Measurements from ENCODE around the gene ADAMTS2.

The ADAMTS2 gene

GRCh38 chr5:179194941-179195381 lies 150.3 kb downstream of the ADAMTS2 start:
- DNase-seq (ENCODE audit: low read depth, low spot score), result no peak

- DNase-seq (ENCODE audit: low read depth, low spot score), result no peak
These were observed 150.9 kb downstream of the ADAMTS2 start for GRCh38 chr5:179194201-179194910.

- DNase-seq (ENCODE audit: low read depth, low spot score), result no peak
These were observed 151.5 kb downstream of the ADAMTS2 start for GRCh38 chr5:179193746-179194145.

GRCh38 chr5:179192891-179193470 lies 152.3 kb downstream of the ADAMTS2 start:
- DNase-seq (ENCODE audit: low read depth, low spot score), result no peak

GRCh38 chr5:179192185-179192890 lies 152.9 kb downstream of the ADAMTS2 start:
- DNase-seq (ENCODE audit: low read depth, low spot score), result no peak

GRCh38 chr5:179191506-179192184 lies 153.6 kb downstream of the ADAMTS2 start:
- DNase-seq (ENCODE audit: low read depth, low spot score), result no peak

- no peak for DNase-seq (ENCODE audit: low read depth, low spot score)
These were observed 154.3 kb downstream of the ADAMTS2 start for GRCh38 chr5:179190851-179191505.

- DNase-seq (ENCODE audit: low read depth, low spot score), result no peak
These were observed 156.6 kb downstream of the ADAMTS2 start for GRCh38 chr5:179188636-179189035.

- no peak for DNase-seq (ENCODE audit: low read depth, low spot score)
These were observed 157.3 kb downstream of the ADAMTS2 start for GRCh38 chr5:179187681-179188575.

- no peak for DNase-seq (ENCODE audit: low read depth, low spot score)
These were observed 158.0 kb downstream of the ADAMTS2 start for GRCh38 chr5:179187229-179187678.

- DNase-seq (ENCODE audit: low read depth, low spot score), result no peak
These were observed 158.5 kb downstream of the ADAMTS2 start for GRCh38 chr5:179186801-179187200.

- no peak for DNase-seq (ENCODE audit: low read depth, low spot score)
These were observed 159.3 kb downstream of the ADAMTS2 start for GRCh38 chr5:179185941-179186411.

GRCh38 chr5:179185256-179185940 lies 159.9 kb downstream of the ADAMTS2 start:
- no peak for DNase-seq (ENCODE audit: low read depth, low spot score)

GRCh38 chr5:179184521-179185050 lies 160.7 kb downstream of the ADAMTS2 start:
- no peak for DNase-seq (ENCODE audit: low read depth, low spot score)

- no peak for DNase-seq (ENCODE audit: low read depth, low spot score)
These were observed 161.8 kb downstream of the ADAMTS2 start for GRCh38 chr5:179183481-179183880.

- DNase-seq (ENCODE audit: low read depth, low spot score), result no peak
These were observed 162.7 kb downstream of the ADAMTS2 start for GRCh38 chr5:179182601-179183000.

- DNase-seq (ENCODE audit: low read depth, low spot score), result no peak
These were observed 163.3 kb downstream of the ADAMTS2 start for GRCh38 chr5:179181988-179182387.

- no peak for DNase-seq (ENCODE audit: low read depth, low spot score)
These were observed 164.2 kb downstream of the ADAMTS2 start for GRCh38 chr5:179180921-179181645.

Measured in smooth muscle cell of the brain vasculature (primary cell).